GM12801 (cell line): ENCODE results near the gene IL17RE.

Experiments used
- CTCF ChIP-seq: IDR thresholded peaks from one replicate; pipeline ENCODE4 v1.5.1; 2011; ENCODE audit warnings: control low read depth; ENCODE audit not compliant: insufficient read length; ENCODE audit errors: extremely low read depth

IL17RE gene

DNA sequence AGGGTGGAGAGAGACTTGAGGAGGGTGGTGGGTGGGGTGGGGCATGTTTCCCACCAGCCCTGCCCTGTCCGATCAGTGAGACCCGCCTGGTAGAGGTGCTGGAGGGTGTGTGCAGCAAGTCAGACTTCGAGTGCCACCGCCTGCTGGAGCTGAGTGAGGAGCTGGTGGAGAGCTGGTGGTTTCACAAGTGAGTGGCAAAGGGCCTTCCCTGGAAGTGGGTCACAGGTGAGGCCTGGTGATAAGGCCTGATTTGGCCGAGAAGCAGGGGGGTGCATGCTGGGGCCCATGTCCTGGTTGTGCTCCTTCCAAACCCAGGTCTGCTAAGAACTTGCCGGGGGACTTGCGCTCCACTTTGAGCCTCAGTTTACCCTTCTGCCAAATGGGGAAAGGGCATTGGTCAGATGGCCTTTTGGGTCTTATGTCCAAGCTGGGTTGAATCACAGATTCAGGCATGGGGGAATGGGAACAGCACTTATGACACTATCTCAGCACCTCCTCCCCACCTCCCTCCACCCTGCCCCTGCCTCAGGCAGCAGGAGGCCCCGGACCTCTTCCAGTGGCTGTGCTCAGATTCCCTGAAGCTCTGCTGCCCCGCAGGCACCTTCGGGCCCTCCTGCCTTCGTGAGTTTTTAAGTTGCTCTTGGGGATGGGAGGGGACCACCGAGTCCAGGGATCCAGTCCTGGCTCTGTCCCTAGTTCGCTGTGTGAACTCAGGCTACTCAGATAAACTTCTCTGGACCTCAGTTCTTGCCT lies 35.0 kb downstream of the IL17RE start:
- no peak for TF ChIP-seq CTCF

DNA sequence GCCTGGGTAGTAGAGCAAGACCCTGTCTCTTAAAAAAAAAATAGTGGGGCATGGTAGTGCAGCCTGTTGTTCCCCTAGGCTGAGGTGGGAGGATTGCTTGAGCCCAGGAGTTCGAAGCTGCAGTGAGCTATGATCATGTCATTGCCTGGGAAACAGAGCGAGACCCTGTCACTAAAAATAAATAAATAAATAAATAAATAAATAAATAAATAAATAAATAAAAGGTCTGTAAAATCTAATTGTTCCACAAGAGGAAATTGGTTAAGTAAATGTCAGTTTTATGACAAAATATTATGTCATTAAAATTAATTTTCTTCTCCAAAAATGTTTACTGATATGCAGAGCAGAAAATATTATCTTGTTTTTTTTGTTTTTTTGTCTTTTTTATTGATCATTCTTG lies 36.3 kb downstream of the IL17RE start:
- no peak for TF ChIP-seq CTCF

DNA sequence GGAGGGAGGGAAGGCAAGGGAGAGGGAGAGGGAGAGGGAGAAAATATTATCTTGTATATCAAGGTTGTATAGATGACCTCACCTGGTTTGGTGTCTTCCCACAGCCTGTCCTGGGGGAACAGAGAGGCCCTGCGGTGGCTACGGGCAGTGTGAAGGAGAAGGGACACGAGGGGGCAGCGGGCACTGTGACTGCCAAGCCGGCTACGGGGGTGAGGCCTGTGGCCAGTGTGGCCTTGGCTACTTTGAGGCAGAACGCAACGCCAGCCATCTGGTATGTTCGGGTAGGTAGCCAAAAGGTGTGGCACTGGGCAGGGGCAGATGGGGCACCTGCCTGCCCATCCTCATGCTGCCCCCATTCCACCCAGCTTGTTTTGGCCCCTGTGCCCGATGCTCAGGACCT lies 38.1 kb downstream of the IL17RE start:
- TF ChIP-seq CTCF: no peak

- no peak for TF ChIP-seq CTCF
These were observed 39.5 kb downstream of the IL17RE start for GRCh38 chr3:9942164-9942563.

DNA sequence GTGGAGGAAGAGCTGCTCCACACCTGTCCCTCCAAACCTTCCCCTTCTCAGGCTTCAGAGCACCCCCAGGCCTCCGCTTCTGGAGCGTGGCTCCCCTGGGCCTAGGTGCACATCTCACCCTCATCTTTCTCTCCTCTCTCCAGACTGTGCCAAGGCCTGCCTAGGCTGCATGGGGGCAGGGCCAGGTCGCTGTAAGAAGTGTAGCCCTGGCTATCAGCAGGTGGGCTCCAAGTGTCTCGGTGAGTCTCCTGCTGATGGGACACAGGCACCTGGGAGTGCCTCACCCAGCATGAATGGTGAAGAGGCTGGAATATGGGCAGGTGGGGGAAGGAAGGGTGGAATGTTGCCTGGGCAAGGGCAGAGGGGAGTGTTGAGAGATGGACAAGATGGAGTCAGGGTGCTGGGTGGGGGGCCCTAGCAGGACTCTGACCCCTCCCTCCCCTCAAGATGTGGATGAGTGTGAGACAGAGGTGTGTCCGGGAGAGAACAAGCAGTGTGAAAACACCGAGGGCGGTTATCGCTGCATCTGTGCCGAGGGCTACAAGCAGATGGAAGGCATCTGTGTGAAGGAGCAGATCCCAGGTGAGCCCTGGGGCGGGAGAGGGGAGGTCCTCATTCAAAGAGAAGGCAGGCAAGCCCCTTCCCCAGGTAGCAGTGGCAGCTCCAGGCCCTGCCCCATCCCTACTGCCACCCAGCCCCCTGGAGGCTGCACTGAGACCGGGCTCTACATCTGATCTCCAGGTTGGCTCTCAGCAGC lies 40.5 kb downstream of the IL17RE start:
- no peak for TF ChIP-seq CTCF

- no peak for TF ChIP-seq CTCF
These were observed 41.6 kb downstream of the IL17RE start for GRCh38 chr3:9944271-9944670.

- TF ChIP-seq CTCF: no peak
These were observed 42.7 kb downstream of the IL17RE start for GRCh38 chr3:9945358-9945757.
